ENCODE measurements around the gene KCNJ16.

Gene KCNJ16

DNA sequence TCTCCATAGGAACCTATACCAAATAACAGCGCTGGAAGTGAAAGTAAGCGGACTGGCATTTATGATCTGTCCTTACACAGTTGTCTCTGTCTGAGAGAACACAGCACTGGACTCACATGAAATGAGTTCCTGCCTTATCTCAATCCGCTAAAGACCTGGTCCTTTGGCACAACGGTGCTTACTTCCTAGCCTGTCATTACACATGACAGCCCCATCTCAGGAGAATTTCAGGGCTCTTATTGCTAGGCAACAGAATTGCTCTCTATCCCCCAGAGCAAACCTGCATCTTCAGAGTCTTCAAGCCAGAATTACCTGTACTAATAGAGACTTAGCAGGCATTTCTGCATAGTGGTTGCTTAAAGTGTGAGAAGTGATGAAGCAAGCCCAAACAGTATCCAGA is 98.7 kb downstream of the KCNJ16 start:
- H3K27ac Mint-ChIP-seq = no peak overlapping the region
- H3K4me3 Mint-ChIP-seq = no peak overlapping the region
- peaks cover 8% of the 10 kb centered on the region for H3K4me1 Mint-ChIP-seq (ENCODE audit: low read depth)
- no peaks in the 10 kb centered on the region for H3K9me3 Mint-ChIP-seq
- peaks cover 39% of the 10 kb centered on the region for H3K27me3 Mint-ChIP-seq
- H3K36me3 Mint-ChIP-seq (ENCODE audit: low read depth) = no peaks in the 10 kb centered on the region

DNA sequence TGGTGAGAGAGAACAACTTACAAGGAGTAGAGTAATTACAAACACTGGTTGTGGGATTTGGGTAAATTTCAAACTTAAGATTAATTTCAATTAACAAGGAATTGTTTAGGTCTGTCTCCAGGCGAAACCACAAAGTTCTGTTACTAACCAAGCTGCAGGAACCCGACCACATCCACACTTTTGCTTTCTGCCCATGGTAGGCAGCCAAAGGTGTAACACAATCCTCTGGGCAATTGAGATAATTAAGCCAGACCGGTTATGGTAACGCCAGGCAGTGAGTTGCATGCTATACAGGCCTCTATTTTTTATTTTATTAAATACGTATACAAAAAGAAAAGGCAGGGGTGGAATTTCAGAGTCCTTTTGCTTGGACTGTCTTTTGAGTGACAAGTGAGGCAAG is 106.4 kb downstream of the KCNJ16 start:
- Mint-ChIP-seq H3K27ac (no peak overlapping the region), H3K27me3 (peaks cover 4% of the 10 kb centered on the region), H3K4me3 (no peak overlapping the region), H3K4me1 (ENCODE audit: low read depth) (no peaks in the 10 kb centered on the region), H3K36me3 (ENCODE audit: low read depth) (no peaks in the 10 kb centered on the region), H3K9me3 (no peaks in the 10 kb centered on the region)

DNA sequence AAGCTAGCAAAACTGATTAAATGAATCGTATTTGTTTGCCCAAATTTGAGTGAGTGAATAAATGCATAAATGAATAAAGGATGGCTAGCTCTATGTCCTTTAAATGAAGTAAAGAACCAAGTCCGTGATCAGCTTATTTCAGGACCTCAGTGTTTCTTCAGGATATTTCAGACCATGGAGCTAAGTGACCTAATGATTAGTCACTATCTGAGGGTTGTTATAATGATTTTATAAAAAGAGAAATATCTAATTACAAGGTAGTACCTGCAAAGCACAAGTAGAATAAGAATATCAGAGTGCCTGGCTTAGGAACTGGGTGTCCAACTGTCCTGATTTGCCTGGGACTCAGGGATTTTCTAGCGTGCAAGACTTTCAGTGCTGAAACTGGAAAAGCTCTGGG is 106.8 kb downstream of the KCNJ16 start:
- H3K9me3 Mint-ChIP-seq = no peaks in the 10 kb centered on the region
- no peaks in the 10 kb centered on the region for H3K36me3 Mint-ChIP-seq (ENCODE audit: low read depth)
- H3K4me1 Mint-ChIP-seq (ENCODE audit: low read depth) = no peaks in the 10 kb centered on the region
- no peak overlapping the region for H3K4me3 Mint-ChIP-seq
- peaks cover 4% of the 10 kb centered on the region for H3K27me3 Mint-ChIP-seq
- H3K27ac Mint-ChIP-seq = no peak overlapping the region

DNA sequence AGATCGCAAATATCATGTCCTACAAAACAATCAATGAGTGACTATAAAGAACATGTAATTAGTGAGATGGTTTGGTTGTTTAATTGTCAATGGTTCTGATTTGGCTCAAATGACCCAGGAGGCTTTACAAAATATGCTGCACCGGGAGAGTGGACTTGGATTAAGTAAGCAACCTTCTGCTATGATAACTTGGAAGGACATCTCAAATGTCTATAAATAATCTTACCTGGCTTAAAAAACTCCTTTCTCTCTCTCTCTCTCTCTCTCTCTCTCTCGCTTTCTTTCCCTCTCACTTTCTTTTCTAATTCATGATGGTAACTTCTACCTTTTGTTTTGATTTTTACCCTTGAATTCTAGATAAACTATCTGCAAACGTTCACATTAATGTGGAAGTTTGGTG is 108.5 kb downstream of the KCNJ16 start:
- peaks cover 2% of the 10 kb centered on the region for H3K27me3 Mint-ChIP-seq
- no peaks in the 10 kb centered on the region for H3K9me3 Mint-ChIP-seq
- no peaks in the 10 kb centered on the region for H3K36me3 Mint-ChIP-seq (ENCODE audit: low read depth)
- no peaks in the 10 kb centered on the region for H3K4me1 Mint-ChIP-seq (ENCODE audit: low read depth)
- H3K4me3 Mint-ChIP-seq = no peak overlapping the region
- H3K27ac Mint-ChIP-seq = no peak overlapping the region

DNA sequence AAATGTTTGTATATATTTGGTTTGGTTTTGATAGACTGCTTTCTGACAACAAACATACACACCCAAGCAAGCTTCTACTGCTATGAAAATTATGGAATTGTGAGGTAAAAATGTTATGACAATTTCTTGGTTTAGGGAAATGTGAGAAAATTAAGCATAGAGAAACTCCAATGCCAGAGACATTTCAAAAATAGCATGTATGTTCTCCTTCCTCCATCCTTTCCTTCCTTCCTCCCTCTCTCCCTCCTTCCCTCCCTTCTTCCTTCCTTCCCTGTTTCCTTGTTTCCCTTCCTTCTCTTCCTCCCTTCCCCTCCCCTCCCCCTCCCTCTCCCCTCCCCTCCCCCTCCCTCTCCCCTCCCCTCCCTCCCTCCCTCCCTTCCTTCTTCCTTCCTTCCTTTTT is 109.2 kb downstream of the KCNJ16 start:
- Mint-ChIP-seq H3K4me3 (no peak overlapping the region), H3K27ac (no peak overlapping the region), H3K9me3 (no peaks in the 10 kb centered on the region), H3K36me3 (ENCODE audit: low read depth) (no peaks in the 10 kb centered on the region), H3K4me1 (ENCODE audit: low read depth) (no peaks in the 10 kb centered on the region), H3K27me3 (peaks cover 6% of the 10 kb centered on the region)

- Mint-ChIP-seq H3K4me3 (no peak overlapping the region), H3K36me3 (ENCODE audit: low read depth) (no peaks in the 10 kb centered on the region), H3K4me1 (ENCODE audit: low read depth) (no peaks in the 10 kb centered on the region), H3K27me3 (peaks cover 6% of the 10 kb centered on the region), H3K9me3 (no peaks in the 10 kb centered on the region), H3K27ac (no peak overlapping the region)
These were observed 109.7 kb downstream of the KCNJ16 start for GRCh38 chr17:70184770-70185169.

Data from stimulated activated naive CD8-positive, alpha-beta T cell treated with anti-CD3 and anti-CD28 coated beads, Interleukin-15, Interleukin-2, amounts not matched to agents 100 ng/mL and 50 ng/mL, for 24 hours (primary cell).